Stomach (tissue), 4 donors: ENCODE measurements around the gene CDH8.

Experiments used
- CTCF ChIP-seq, 7 experiments: fragments of 450-650 bp in 4 of 7; fragments of 200-600 bp in 3 of 7; sonication (generic) in 3 of 7; IDR thresholded peaks; one replicate each; pipeline ENCODE4 v1.5.1; 2016 to 2019; ENCODE audit warnings: antibody characterized with exemption in 7 of 7, control low read depth in 2 of 7, mild to moderate bottlenecking in 1 of 7
- EP300 ChIP-seq: sonication (generic); formaldehyde crosslinking; IDR thresholded peaks from one replicate; pipeline ENCODE4 v1.6.1; 2017; ENCODE audit warnings: antibody characterized with exemption

- TF ChIP-seq CTCF (IDR thresholded peaks at IDR 0.05) (no peak), EP300 (no peak)
Observed at GRCh38 chr16:61892531-61892930, 143.7 kb downstream of the CDH8 start.
